Hypothalamus (tissue), 51 donors: ENCODE results near the gene DNAJC17.

Experiments
- DNase-seq, 51 donors: peaks; one replicate each; lab custom pipeline; 2025; lab: John Stamatoyannopoulos, UW

The DNAJC17 gene

DNA sequence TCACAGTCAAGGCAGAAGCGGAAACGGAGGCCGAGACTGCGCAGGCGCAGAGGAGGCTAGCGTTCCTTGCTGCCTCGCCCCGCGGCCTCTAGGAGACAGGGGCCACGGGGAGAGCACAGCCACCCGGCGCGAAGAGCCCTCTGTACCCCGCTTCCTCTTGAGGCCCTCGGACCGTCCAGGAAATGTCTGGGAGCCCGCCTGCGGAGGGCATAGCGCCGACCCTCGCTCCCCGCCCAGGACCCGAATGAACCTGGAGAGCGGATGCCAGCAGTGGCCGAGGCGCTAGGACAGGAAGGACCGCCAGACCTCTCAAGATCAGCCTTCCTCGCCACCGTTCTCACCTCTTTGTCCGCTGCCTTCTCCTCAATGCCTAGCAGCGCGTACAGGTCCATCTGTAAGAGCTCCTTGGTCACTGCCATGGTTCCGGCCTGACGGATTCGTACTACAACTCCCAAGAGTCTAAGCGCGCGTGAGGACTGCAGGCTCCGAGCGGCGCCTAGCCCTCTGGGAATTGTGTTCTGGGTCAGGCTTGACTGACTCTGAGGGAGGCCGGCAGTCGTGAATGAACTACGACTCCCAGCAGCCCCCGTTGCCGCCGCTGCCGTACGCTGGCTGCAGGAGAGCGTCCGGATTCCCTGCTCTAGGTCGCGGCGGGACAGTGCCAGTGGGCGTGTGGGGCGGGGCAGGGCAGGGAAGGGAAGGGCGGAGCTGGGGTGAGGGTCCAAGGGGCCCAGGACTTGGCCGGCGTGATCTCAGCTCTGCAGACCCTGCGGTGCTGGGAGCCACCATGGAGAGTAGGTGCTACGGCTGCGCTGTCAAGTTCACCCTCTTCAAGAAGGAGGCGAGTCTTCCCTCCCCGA is at the start of gene DNAJC17, which contains the start of gene ZFYVE19:
DNAJC17 (minus strand) TSS at position 446 of the 860 bp plus-strand sequence; CDS start at position 419, 27 bp downstream.
ZFYVE19 (plus strand) TSS at position 62 of the 860 bp plus-strand sequence; CDS start at position 563, 501 bp downstream.
- DNase-seq: peak; percentile 76 to 99 (median 96)

- no peak for DNase-seq
Measured at GRCh38 chr15:40856746-40857145, 49.5 kb upstream of the DNAJC17 start.

- DNase-seq: no peak
Measured at GRCh38 chr15:40855706-40856234, 48.5 kb upstream of the DNAJC17 start.

- DNase-seq: no peak
Measured at GRCh38 chr15:40854161-40854560, 46.9 kb upstream of the DNAJC17 start.

DNA sequence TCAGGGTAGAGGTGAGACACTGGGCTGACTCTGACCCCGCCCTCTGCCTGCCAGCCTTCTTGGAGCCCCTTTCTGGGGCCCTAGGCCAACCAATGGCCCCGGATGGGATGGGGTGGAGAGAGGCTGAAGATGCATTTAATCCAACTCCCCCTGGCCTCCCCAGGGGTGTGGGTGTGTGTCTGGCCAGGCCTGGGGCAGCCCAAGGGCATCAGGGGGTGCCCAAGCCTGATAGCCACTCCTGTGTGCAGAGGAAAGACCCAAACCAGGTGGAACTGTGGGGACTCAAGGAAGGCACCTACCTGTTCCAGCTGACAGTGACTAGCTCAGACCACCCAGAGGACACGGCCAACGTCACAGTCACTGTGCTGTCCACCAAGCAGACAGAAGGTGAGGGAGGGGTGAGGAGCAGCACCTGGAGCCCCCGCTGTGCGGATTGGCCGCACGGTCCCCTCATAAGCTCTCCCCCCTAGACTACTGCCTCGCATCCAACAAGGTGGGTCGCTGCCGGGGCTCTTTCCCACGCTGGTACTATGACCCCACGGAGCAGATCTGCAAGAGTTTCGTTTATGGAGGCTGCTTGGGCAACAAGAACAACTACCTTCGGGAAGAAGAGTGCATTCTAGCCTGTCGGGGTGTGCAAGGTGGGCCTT is 46.1 kb upstream of the DNAJC17 start:
- no peak for DNase-seq

- DNase-seq: no peak
Measured at GRCh38 chr15:40852529-40852928, 45.3 kb upstream of the DNAJC17 start.

DNA sequence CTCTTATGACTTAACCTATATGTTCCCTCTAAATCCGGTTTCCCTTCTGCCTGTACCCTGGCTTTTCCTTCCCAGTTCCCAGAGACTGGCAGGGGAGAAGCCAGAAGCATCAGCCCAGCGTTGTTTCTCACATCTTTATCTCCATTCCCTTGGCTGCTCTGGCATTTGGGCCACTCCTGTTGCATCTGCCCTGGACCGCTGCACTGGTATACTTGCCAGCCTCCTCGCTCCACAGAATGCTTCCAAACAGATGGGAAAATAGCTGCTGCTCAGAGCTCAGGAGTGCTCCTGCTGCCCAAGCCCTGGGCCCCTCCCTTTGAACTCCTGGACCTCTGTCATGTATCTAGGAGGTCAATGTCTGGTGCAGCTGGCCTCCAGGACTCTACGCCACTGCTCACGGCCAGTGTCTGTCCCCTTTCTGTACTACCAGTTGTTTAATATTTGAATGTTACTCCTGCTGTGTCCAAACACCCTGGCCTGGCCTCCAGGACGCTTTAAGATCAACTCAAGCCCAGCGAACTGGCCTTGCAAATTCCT is 43.4 kb upstream of the DNAJC17 start:
- no peak for DNase-seq

DNA sequence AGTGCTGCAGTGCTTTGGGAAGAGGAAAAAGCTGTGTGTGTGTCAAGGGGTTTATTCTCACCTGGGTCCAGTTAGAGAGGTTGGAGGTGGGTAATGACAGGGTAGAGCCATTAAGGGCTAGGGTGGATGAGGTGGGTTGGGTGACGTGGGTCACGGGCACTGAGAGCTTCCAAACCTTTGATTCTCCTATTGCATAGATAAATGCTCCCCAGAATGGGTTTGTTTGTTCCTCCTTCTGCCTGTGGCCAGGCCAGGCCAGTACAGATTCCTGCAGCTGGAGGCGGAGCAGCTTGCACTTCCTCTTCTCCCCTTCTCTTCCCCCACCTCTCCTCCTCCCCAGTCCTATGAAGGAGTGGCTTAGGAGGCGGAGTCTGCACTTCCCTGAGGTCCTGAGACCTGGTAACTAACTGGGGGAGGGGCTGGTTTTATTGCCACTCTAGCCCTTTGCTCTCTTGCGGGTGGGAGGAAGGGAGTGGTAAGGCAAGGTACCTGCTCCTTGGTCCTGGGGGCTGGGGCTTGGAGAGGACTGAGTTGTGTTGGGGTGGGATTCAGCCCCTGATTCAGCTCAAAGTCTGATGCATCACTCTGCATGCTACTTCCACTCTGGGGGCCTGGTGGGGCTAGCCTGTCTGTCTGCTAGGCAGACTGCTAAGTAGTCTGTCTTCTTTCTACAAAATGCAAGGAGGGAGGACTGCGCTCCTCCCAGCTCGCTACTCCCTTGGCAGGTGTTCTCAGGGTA is 40.1 kb upstream of the DNAJC17 start:
- DNase-seq: peak in 17 of 51 donors; percentile 1 to 30 (median 17)

DNA sequence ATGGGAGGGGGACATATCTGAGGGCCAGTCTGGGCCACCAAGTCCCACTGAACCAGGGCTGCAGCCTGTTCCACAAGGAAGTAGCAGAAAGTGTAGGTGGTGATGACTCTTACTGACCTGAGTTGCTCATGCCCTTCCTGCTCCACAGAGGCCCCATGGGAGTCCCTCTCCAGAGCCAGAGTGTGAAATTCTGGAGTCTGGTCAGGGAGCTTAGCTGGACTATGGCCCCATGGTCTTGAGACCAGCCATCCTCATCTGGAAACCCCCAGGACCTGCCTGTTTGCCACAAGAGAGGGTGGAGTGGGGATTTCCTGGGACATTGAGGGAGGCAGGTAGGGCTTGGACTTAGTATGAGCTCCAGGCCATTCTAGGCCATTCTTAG is 39.6 kb upstream of the DNAJC17 start:
- no peak for DNase-seq

DNA sequence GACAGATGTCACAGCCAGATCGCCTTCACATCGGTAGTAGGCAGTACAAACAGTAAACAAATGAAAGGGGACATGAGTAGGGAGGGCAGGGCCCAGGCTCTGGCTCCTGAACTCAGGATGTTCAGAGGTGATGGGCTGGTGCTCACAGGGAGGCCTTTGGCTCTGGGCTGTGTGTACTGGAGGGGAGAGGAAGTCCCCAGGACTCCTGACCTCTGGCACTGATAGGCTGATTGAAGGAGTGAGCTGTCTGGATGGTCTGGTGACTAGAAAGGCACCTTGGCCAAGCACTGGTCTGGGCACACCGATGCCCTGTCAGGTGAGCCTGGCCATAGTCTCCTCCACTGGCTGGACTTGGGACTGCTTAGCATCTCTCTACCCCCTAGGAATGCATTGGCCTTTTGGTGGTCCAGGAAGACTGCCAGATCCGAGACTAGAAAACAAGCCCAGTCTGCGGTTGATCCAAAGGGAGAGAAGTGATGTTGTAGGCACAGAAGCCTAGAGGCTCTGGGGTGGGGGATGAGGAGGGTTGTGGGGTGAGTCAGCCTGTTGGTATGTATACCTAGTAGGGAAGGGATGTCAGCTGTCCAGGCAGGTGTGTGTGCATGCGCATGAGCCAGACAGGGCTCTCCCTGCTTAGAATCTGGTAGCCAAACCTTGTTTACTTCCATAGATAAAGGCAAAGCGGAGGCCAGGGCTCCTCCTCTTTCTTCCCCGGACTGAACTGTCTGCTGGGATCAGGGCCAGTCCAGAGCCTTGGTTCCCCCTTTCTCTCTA is 38.4 kb upstream of the DNAJC17 start:
- DNase-seq: no peak

DNA sequence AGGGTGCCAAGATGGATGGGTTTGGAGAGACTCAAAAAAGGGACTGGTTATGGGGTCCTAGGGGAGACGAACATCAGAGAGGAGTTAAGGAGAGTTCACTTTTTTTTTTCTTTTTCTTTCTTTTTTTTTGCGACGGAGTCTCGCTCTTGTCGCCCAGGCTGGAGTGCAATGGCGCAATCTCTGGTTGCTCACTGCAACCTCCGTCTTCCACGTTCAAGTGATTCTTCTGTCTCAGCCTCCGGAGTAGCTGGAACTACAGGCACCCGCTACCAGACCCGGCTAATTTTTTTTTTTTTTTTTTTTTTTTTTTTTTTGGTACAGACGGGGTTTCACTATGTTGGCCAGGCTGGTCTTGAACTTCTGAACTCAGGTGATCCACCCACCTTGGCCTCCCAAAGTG is 37.8 kb upstream of the DNAJC17 start:
- DNase-seq: no peak

DNA sequence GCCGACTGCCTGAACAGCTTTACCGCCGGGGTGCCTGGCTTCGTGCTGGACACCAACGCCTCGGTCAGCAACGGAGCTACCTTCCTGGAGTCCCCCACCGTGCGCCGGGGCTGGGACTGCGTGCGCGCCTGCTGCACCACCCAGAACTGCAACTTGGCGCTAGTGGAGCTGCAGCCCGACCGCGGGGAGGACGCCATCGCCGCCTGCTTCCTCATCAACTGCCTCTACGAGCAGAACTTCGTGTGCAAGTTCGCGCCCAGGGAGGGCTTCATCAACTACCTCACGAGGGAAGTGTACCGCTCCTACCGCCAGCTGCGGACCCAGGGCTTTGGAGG is 37.4 kb upstream of the DNAJC17 start:
- DNase-seq: no peak

DNA sequence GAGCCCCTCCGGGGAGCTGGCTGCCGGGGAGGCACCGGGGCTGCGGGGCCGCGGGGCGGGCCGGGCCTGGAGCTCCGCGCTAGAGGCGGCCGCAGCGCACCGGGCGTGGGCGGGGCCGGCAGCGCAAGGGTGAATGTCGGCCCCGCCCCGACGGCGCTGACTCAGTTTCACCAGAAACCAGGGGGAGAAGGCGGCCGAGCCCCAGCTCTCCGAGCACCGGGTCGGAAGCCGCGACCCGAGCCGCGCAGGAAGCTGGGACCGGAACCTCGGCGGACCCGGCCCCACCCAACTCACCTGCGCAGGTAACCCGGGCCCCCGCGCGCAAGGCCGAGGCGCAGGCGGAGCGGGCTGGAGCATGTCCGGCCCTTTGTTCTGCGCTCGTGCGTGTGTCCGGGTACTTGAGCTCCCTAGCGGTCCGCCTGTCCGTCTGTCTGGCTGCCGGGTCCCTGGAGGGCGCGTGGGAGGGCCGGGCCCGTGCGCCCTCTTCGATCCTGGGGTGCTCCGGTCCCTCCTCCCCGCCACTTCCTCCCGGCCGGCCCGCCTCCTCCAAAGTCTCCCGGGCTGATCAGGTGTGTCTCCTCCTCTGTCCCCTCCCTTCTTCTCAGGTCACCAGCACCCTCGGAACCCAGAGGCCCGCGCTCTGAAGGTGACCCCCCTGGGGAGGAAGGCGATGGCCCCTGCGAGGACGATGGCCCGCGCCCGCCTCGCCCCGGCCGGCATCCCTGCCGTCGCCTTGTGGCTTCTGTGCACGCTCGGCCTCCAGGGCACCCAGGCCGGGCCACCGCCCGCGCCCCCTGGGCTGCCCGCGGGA is 36.8 kb upstream of the DNAJC17 start, which contains the start of gene SPINT1:
SPINT1 (plus strand) TSS at position 164 of the 811 bp plus-strand sequence; CDS start at position 671, 507 bp downstream.
- no peak for DNase-seq

DNA sequence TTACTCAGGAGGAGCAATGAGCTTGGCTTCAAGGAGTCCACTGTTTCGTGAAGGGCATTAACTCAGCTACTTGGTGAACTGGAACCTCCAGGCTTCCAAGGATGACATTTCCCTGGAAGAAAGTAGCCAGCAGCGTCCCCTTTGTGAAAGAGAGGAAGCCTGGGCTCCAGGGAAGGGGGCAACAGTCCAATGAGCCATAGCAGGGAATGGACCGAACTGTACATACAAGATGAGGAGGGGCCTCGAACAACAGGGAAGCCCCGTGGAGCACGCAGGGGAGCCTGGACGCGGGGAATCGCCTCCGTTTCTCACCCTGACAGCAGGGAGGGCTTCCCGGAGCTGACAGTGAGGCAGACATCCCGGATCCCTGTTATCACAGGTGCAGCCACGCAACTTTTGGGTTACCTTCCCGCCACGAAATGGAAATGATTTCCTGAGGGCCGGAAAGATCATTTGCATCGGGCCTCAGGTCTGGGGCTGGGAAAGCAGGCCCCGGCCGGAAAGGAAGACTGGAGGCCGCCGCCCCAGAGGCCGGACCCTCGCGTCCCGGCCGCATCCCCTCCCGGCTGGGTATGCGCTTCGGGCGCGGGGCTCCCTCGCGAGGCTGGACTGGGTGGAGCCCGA is 36.1 kb upstream of the DNAJC17 start:
- DNase-seq: no peak

DNA sequence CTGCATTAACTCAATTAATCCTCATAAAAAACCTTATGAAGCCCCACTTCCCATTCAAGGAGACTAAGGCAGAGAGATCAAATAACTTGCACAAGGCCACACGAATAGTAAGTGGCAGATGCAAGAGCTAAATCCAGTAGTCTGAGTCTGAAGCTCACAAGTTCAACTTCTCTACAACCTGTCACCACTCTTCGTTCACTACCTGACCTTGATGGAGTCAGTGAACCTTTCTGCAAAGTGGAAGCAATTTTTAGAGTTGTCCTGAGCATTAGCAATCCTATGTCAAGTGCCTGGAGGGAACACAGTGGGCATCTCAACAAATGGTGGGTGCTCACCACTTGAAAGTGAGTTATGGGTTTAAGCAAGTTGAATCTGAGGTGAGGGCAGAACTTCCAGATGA is 34.5 kb upstream of the DNAJC17 start:
- no peak for DNase-seq

GRCh38 chr15:40838756-40839155 is 31.5 kb upstream of the DNAJC17 start:
- DNase-seq: no peak

DNA sequence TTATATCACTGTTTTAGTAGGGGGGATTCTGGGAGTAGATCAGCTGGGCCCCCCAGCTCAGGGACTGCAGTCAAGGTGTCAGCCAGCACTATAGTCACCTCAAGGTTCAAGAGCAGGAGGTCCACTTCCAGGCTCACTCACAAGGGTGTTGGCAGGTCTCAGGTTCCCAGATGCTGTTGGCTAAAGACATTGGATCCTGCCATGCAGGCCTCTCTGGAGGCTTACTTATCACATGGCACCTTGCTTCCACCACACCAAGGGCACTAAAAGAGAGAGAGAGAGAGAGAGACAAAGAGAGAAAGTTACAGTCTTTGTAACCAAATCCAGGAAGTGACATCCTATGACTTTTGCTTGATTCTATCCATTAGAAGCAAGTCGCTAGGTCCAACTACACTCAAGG is 28.7 kb upstream of the DNAJC17 start:
- no peak for DNase-seq

DNA sequence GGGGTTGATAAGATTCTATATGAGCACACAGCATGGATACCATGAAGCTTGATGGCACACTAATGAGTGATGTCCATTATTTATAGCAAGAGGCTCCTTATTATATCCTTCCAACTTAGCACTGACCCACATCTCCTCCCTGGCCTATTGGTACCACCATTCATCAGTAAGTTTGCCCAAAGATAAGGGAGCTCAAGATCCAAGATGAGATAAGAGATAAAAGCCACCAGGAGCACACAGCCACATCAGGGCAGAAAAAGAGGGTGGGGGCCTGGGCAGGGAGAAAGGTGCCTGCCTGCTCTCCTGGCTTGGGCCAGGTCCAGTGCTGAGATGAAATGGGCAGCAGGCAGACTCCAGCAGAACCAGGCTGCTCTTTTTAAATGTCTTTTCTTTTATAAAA is 25.6 kb upstream of the DNAJC17 start:
- DNase-seq: no peak

- DNase-seq: no peak
Measured at GRCh38 chr15:40831861-40832260, 24.6 kb upstream of the DNAJC17 start.
